Cerebellar cortex (tissue), 1 donor: ENCODE results near the gene CRTC1.

Experiments used
- DNase-seq: peaks from one replicate; pipeline ENCODE4 v3.0.0-alpha.2; 2015; ENCODE audit warnings: low spot score

Gene CRTC1

GRCh38 chr19:18783958-18784785 lies 100.7 kb downstream of the CRTC1 start:
- no peak for DNase-seq

DNA sequence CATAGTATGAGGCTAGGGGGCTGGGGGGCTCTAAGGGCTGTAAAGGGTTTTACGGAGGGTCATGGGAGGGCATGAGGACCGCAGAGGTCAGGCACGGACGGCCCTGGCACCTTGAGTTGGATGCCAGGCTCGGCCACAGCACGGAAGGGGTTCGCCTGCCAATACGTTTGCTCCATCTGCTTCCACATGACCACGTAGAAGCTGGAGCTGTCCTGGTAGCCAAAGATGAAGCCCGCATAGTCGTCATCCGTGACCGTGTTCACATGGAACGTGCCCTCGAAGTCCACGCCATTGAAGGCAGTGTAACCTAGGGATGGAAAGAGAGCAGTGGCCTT lies 101.3 kb downstream of the CRTC1 start:
- DNase-seq, result peak; percentile 49

DNA sequence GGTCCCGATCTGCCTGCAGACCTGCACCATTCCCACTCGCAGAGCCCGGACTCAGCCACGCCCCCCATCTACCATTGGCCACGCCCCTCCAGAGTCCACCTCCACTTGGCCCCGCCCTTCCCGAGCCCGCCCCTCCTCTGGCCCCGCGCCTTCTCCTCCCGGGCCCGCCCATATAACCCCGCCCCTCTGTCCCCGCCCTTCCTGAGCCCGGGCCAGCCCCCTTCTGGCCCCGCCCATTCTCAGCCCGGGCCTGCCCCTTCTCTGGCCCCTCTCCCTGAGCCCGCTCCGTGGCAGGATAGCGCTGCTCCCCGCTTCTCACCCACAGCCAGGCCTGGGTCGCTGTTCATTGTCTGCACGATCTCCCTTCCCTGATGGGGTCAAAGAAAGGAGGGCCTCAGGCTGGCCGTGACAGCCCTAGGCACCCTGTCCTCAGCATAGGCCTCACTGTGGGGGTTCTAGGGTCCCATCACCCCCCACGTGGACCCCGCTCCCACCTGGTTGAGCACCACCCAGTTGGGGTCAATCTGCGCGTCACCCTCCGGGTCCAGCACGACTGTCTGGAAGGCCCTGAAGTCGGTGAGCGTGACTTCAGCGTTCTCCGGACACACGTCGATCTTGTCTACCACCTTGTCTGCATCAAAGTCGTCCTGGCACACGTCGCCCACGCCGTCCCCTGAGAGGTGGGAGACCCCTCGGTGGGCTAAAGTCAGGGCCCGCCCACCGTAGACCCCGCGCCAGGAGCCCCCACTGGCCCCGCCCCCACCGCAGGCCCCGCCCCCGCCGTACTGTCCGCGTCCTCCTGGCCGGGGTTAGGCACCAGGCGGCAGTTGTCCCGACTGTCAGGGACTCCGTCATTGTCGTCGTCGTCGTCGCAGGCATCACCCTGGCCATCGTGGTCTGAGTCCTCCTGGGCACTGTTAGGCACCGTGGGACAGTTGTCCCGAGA lies 102.0 kb downstream of the CRTC1 start:
- DNase-seq, result peak; percentile 62

DNA sequence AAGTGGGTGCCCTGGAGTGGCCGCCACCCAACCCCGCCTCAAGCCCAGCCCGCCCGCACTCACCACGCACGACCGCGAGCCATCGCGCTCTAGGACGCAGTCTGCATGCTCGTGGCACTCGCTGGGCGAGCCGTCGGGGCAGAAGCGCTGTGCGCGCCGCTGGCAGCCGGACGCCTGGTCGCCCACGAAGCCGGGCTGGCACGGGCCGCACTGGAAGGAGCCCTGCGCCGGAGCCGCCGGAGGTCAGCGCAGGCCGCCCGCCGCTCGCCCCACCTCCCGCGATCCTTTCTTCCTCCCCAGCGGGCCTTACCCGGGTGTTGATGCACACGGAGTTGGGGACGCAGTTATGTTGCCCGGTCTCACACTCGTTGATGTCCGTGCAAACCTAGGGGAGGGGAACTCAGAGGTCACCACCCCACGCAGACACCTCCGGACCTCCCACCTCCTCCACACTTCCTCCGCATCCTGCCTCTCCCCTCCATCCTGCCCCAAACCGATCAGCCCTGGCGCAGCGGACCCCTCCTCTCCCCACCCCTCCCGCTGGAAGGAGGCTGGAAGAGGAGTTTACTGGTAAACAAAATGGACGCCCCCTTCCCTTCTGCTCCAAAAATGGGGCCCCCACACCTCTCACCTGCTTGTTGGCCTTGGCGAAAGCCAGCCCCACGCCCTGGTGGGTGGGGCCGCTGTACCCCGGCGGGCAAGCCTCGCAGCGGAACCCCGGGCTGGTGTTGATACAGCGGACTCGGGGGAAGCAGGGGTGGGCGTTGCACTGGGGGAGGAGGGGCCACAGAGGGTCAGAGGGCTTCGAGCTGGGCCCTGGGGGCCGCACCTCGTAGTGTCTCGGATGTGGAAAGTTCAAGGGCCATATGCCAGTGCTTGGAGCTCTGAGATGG lies 105.3 kb downstream of the CRTC1 start:
- DNase-seq, result no peak

- no peak for DNase-seq
Measured at GRCh38 chr19:18789422-18789869, 106.0 kb downstream of the CRTC1 start.

DNA sequence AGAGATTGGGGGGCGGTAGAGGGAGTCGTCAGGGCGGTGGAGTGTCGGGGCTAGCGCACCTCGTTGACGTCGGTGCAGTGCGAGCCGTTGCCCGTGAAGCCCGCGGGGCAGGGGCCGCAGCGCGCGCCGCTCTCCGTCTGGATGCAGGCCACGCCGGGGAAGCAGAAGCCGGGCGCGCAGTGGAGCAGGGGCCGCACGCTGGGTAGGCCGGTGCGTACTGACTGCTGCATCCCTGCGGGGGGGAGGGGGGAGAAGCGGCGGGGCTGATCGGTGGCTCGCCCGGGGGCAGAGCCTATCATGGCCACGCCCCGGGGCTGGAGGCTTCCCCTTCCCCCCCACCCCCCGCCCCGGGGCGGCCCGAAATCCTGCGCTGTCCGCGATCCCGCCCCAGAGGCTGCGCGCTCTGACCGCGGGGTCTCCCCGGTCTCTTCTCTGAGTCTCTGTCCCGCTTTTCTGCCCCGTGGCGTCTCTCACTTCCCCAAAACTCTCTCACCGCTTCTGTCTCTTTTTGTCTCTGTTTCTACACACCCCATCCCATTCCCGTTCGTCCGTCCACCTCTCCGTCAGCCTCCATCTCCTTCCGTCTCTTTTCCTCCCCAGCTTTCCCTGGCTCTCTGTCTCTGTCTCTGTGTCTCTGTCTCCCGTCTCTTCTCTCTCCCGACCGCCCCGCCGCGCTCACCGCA lies 106.5 kb downstream of the CRTC1 start:
- no peak for DNase-seq

GRCh38 chr19:18790566-18791314 lies 107.3 kb downstream of the CRTC1 start, which contains the start of gene COMP:
Gene COMP, minus strand, starts transcription at chr19:18791305. Its CDS starts 36 bp downstream, at chr19:18791269.
- DNase-seq, result no peak

DNA sequence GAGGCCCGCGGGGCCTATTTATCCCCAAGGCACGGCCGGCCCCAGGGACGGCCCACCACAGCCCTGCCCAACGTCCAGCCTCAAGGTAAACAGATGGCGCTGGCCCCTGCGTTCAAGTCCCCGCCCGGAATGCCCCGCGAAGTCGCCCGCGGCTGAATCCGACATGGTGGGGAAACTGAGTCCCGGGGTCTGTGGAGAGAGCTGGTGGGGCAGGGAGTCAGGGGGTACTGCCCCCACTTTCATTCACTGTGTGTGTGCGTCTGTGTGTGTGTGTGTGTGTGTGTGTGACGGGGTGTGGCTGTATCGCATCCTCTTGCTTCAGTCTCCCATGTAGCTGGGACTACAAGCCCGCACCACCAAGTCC lies 107.8 kb downstream of the CRTC1 start:
- DNase-seq, result no peak

DNA sequence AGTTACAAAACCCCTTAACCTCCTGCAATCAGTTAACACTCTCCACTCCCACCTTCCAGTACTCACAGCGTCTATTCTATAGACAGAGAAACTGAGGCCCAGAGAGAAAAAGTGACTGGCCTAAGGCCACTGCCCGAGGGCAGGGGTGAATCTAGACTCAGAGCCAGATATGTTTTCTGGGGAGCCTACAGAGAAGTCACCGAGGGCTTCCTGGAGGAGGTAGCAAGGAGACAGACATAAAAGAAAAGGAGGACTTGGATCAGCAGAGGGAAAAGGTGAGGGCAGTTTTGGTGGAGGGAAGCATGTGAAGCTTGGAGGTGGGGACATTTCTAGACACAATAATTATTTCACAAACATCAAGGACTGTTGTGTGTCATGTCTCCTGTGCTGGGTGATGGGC lies 109.2 kb downstream of the CRTC1 start:
- no peak for DNase-seq

DNA sequence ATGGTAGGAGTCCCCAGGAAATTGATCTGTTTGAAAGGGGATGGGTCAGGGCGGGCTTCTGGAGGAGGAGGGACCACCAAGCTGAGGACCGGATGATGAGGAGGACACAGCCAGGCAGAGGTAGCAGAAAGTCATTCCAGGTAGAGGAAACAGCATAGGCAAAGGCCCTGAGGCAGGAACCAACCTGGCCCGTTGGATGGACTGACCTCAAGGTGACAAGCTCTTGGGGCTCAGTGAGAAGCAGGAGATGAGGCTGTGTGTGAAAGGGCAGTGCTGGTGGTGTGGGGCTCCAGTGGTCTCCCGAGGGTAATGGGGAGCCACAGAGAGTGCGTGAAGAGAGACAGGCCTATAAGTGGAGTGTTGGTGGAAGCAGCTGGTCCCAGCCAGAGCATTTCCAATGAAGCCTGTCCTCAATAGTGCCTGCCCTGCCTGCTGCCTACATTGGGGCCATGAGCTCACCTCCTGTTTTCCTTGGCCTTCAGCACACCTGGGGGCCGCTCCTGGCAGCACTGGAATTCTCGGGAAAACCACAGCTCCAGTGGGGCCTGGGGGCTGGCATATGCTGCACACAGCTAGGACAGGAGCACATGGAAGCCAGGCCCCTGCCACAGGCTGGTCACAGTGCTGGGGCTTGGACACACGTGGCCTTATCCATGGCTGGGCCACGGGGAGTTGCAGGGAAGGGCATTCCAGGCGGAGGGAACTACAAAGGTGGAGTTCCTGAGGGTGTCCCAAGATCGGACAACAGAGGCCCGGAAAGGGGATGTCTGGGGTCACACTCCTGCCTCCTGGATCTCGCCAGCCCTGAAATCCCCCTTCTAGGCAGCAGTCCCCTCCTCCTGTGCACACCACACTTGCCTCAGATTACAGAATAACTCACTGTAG lies 109.9 kb downstream of the CRTC1 start:
- DNase-seq, result no peak

- no peak for DNase-seq
Measured at GRCh38 chr19:18794029-18794313, 110.5 kb downstream of the CRTC1 start.

DNA sequence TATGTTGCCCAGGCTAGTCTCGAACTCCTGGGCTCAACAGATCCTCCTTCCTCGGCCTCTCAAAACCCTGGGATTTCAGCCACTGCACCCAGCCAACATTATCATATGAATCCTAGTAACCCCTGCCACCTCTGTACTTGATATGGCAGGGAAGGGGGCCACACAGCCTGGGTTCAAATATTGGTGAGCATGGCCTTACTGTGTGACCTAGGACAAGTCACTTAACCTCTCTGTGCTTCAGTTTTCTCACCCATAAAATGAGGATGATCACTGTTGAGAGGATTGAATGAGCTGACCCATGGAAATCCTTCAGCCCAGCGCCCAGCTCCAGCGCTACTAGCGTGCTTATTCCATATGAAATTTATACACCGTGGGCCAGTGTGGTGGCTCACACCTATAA lies 111.2 kb downstream of the CRTC1 start:
- DNase-seq, result no peak

DNA sequence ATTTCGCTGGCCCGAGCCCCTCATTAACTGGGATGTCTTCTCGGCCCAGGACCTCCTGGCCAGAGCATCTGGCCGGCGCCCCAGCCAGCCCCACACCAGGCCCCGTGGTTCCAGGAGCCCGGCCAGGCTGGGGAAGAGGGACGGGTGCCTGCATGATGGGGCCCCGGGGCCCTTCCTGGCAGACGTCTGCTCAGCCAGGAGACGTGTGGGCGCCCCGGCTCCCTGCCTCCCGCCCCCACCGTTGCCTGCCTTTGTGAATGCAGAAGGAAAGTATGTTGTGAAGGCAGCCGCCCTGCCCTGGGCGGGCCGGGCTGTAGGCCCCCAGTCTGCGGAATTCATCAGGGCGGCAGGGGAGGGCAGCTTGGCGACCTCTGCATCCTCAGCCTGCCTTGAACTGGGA lies 112.1 kb downstream of the CRTC1 start:
- DNase-seq, result no peak

DNA sequence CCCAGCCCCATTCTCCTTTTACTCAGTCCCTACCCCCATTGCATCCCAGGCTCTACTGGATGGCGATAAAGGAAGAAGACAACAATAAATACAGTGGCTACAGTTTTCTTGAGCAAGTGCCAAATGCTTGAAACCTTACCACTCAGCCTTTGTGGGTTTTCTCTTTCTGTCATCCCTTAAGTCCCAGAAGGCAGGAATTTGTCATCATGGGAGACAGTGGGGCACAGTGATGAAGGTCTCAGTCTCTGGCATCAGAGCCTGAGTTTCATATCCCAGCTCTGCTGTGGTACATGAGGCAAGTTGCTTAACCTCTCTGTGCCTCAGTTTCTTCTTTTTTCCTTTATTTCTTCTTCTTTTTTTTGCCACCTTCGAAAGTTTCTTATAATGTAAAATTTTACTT lies 112.8 kb downstream of the CRTC1 start:
- DNase-seq, result no peak

- DNase-seq, result no peak
Measured at GRCh38 chr19:18798384-18799352, 115.2 kb downstream of the CRTC1 start.

GRCh38 chr19:18799389-18799970 lies 116.0 kb downstream of the CRTC1 start:
- no peak for DNase-seq

GRCh38 chr19:18800079-18800478 lies 116.6 kb downstream of the CRTC1 start:
- DNase-seq, result no peak

GRCh38 chr19:18800636-18801035 lies 117.2 kb downstream of the CRTC1 start:
- no peak for DNase-seq
